HG03521 (cell line): ENCODE measurements around the gene SIRT5.

Source experiments
- ATAC-seq: cut with Tn5 transposase; IDR thresholded peaks from one replicate; pipeline ENCODE4 v1.9.1; 2021; ENCODE audit warnings: mild to moderate bottlenecking, moderate library complexity; ENCODE audit not compliant: unreplicated experiment

Gene SIRT5

GRCh38 chr6:13574571-13575376 is at the start of gene SIRT5:
TSS of gene SIRT5 (plus strand) at chr6:13574601. CDS start at chr6:13584111, 9,510 bp downstream.
- peak; percentile 59 for ATAC-seq

- no peak for ATAC-seq
These were observed 49.4 kb upstream of the SIRT5 start for GRCh38 chr6:13524801-13525508.

GRCh38 chr6:13526357-13526726 is 48.1 kb upstream of the SIRT5 start:
- ATAC-seq = no peak

GRCh38 chr6:13526727-13527670 is 47.4 kb upstream of the SIRT5 start:
- ATAC-seq = peak; percentile 55

- ATAC-seq = no peak
These were observed 46.7 kb upstream of the SIRT5 start for GRCh38 chr6:13527671-13528056.

- no peak for ATAC-seq
These were observed 46.2 kb upstream of the SIRT5 start for GRCh38 chr6:13528232-13528631.

GRCh38 chr6:13528777-13529343 is 45.5 kb upstream of the SIRT5 start:
- ATAC-seq = no peak

GRCh38 chr6:13531956-13532355 is 42.4 kb upstream of the SIRT5 start:
- ATAC-seq = no peak

- ATAC-seq = no peak
These were observed 39.9 kb upstream of the SIRT5 start for GRCh38 chr6:13534536-13534935.

GRCh38 chr6:13535306-13535705 is 39.1 kb upstream of the SIRT5 start:
- no peak for ATAC-seq

- no peak for ATAC-seq
These were observed 37.4 kb upstream of the SIRT5 start for GRCh38 chr6:13536796-13537526.

- no peak for ATAC-seq
These were observed 36.9 kb upstream of the SIRT5 start for GRCh38 chr6:13537527-13537897.

GRCh38 chr6:13538084-13538483 is 36.3 kb upstream of the SIRT5 start:
- no peak for ATAC-seq

- no peak for ATAC-seq
These were observed 35.8 kb upstream of the SIRT5 start for GRCh38 chr6:13538600-13538999.

GRCh38 chr6:13539572-13539971 is 34.8 kb upstream of the SIRT5 start:
- no peak for ATAC-seq

- no peak for ATAC-seq
These were observed 32.9 kb upstream of the SIRT5 start for GRCh38 chr6:13541496-13541895.

GRCh38 chr6:13544454-13545186 is 29.8 kb upstream of the SIRT5 start:
- no peak for ATAC-seq

- ATAC-seq = no peak
These were observed 28.5 kb upstream of the SIRT5 start for GRCh38 chr6:13545885-13546284.

GRCh38 chr6:13548500-13549210 is 25.7 kb upstream of the SIRT5 start:
- no peak for ATAC-seq
